Tibial artery (tissue), 4 donors: Measurements from ENCODE around the gene GRN.
A peak's percentile ranks its signal among the peaks of the same experiment; 100 is the strongest.

Source experiments
- DNase-seq, 2 donors: peaks; one replicate each; pipeline ENCODE4 v3.0.0-alpha.2; 2019
- H3K27ac ChIP-seq, 2 donors: fragments of 200-600 bp; sonication (generic) in 1 of 2; 1 replicate in 1 of 2; 2 replicates in 1 of 2; pipeline ENCODE4 v1.5.1; 2018 to 2019; ENCODE audit warnings: mild to moderate bottlenecking in 1 of 2
- H3K27me3 ChIP-seq, 2 donors: fragments of 200-600 bp; sonication (generic) in 1 of 2; one replicate each; pipeline versions ENCODE4 v1.5.1 to v1.6.0; 2016 to 2019
- H3K36me3 ChIP-seq, 3 donors: fragments of 200-600 bp; sonication (generic) in 2 of 3; one replicate each; pipeline ENCODE4 v1.5.1; 2016 to 2019; ENCODE audit warnings: mild to moderate bottlenecking in 2 of 3
- H3K4me1 ChIP-seq, 4 donors: fragments of 200-600 bp; sonication (generic) in 2 of 4; 1 replicate in 3 of 4; 2 replicates in 1 of 4; pipeline ENCODE4 v1.5.1; 2016 to 2019
- H3K4me3 ChIP-seq, 2 donors: fragments of 200-600 bp; sonication (generic) in 1 of 2; 1 replicate in 1 of 2; 2 replicates in 1 of 2; pipeline ENCODE4 v1.5.1; 2018 to 2019; ENCODE audit warnings: mild to moderate bottlenecking in 2 of 2
- H3K9me3 ChIP-seq, 3 donors: fragments of 200-600 bp; sonication (generic) in 1 of 3; one replicate each; pipeline ENCODE4 v1.5.1; 2016 to 2019
- CTCF ChIP-seq, 2 experiments: fragments of 200-600 bp in 1 of 2; fragments of 450-650 bp in 1 of 2; IDR thresholded peaks; one replicate each; pipeline ENCODE4 v1.5.1; 2017 to 2019; ENCODE audit warnings: antibody characterized with exemption in 2 of 2, mild to moderate bottlenecking in 1 of 2, moderate library complexity in 1 of 2
- intact Hi-C: fragments of 100-400 bp; cut with DNase I; formaldehyde crosslinking; loops from one replicate; pipeline ENCODE4 v1.15.0; 2023; ENCODE audit warnings: low total_unique reads

The GRN gene

GRCh38 chr17:44312396-44313104 is 32.6 kb upstream of the GRN start:
- Histone ChIP-seq H3K4me3 (no peak overlapping the region), H3K4me1 (peaks cover 0 to 31% (median 27%) of the 10 kb centered on the region in 4 donors), H3K36me3 (no peaks in the 10 kb centered on the region), H3K9me3 (no peaks in the 10 kb centered on the region), H3K27ac (no peak overlapping the region), H3K27me3 (peaks cover 0 to 74% of the 10 kb centered on the region in 2 donors)
- no peak for TF ChIP-seq CTCF (IDR thresholded peaks at IDR 0.05)
- DNase-seq, result no peak
- intact Hi-C loops, result no loop called here

DNA sequence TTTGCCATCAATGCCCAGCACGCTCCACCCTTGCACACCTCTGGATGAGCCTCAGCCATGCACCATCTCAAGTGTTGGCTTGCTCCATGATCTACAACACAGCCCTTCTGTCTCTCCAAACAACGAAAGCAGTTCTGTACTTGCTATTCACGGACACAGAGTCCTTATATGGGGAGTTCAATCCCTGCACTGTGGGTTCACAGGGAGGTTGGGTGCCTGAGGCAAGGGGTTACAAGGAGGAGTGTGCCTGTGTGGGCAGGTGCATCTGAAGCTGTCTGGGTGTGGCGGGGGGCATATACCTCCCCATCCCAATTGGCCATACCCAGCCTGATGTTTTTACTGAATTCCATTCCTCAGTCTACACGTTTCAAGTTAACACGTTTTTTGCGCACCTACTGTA is 31.1 kb upstream of the GRN start:
- H3K4me3 ChIP-seq, result no peak overlapping the region
- no peaks in the 10 kb centered on the region for H3K9me3 ChIP-seq
- DNase-seq, result no peak
- H3K27me3 ChIP-seq, result peaks cover 0 to 81% of the 10 kb centered on the region in 2 donors
- H3K27ac ChIP-seq, result no peak overlapping the region
- H3K36me3 ChIP-seq, result peaks cover 0 to under 1% (median under 1%) of the 10 kb centered on the region in 3 donors
- TF ChIP-seq CTCF (IDR thresholded peaks at IDR 0.05), result no peak
- intact Hi-C loops, result no loop called here
- peaks cover 0 to 16% (median 12%) of the 10 kb centered on the region in 4 donors for H3K4me1 ChIP-seq

DNA sequence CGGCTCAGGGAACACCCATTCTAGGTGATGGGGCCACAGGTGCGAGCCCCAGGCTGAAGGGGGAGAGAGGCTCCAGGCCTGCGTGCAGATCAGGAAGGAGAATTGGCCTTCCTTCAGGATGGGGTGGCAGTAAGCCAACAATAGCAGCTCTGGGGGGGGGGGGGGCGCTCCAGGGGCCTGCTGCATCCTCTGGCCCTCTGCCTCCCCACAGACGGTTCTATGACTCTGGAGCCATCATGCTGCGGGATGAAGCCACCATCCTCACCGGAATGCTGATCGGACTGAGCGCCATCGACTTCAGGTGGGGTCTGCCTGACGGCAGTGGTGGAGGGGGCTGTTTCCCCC is 30.6 kb upstream of the GRN start:
- Histone ChIP-seq H3K4me3 (no peak overlapping the region), H3K9me3 (no peaks in the 10 kb centered on the region), H3K27me3 (peaks cover 0 to 81% of the 10 kb centered on the region in 2 donors), H3K27ac (no peak overlapping the region), H3K4me1 (peaks cover 0 to 13% (median 12%) of the 10 kb centered on the region in 4 donors), H3K36me3 (peaks cover 0 to 5% (median 5%) of the 10 kb centered on the region in 3 donors)
- TF ChIP-seq CTCF (IDR thresholded peaks at IDR 0.05), result no peak
- no peak for DNase-seq
- intact Hi-C loops, result no loop called here

DNA sequence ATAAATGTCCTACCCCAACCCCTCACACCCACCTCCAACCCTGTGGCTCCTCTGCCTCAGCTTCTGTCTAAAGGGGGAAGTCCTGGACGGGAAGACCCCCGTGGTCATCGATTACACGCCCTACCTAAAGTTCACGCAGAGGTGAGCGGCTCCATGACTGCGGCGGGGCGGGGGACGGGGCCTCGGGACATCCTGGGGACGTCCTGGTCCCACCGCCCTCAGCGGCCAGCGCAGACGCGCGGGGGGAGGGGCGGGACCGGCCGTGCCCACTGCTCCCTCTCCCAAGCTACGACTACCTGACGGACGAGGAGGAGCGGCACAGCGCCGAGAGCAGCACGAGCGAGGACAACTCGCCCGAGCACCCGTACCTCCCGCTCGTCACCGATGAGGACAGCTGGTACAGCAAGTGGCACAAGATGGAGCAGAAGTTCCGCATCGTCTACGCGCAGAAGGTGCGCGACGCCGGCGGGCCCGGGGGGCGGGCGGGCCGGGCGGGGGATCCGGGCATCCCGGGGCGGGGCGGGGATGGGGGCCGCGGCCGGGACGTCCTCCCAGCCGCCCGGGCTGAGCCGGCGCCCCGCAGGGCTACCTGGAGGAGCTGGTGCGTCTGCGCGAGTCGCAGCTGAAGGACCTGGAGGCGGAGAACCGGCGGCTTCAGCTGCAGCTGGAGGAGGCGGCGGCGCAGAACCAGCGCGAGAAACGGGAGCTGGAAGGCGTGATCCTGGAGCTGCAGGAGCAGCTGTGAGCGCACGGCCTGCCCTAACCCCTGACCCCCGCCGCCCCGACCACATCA is 30.0 kb upstream of the GRN start:
- Histone ChIP-seq H3K36me3 (peaks cover 2 to 11% (median 11%) of the 10 kb centered on the region in 3 donors), H3K4me1 (peaks cover 0 to 13% (median 12%) of the 10 kb centered on the region in 4 donors), H3K27me3 (peaks cover 0 to 77% of the 10 kb centered on the region in 2 donors), H3K9me3 (no peaks in the 10 kb centered on the region), H3K4me3 (peak overlapping the region in 1 of 2 donors; percentile 31), H3K27ac (no peak overlapping the region)
- intact Hi-C loops, result no loop called here
- no peak for TF ChIP-seq CTCF (IDR thresholded peaks at IDR 0.05)
- DNase-seq, result no peak

DNA sequence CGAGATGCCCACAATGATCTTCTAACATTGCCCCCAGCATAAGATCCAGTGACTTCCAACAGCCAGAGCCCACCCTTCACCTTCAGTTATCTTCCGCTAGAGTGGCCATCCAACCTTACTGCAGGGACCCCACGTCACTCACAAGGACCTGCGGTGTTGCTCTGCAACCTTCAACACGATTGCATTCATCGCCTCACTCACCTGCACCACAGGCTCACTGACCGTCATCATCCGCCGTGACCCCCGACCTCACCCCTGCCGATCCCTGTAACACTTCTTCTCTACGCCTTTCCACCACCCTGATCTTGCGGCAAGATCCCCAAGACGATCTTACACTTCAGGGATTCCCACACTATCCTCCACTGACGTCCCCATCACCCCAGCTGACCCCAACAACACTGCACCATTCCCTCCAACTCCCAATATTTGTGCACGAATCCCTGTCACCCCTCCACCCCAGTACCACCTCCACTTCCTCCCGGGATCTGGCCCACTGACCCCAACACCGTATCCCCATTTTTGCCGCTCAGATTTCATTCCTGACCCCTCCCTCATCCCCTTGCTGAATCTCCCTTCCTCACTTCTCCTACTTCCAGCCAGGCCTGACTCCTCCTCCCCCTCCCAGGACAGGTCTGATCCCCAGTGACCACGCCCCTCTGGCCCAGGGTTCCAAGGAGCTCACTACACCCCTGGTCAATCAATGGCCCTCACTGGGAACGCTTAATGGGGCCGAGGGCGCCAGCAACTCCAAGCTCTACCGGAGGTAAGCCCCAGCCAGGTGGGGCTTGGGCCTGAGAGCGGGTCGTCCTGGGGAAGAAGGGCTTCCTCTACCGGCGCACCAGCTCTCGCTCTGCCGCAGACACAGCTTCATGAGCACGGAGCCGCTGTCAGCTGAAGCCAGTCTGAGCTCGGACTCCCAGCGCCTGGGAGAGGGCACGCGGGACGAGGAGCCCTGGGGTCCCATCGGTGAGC is 29.1 kb upstream of the GRN start:
- intact Hi-C loops, result no loop called here
- no peak for DNase-seq
- Histone ChIP-seq H3K27ac (no peak overlapping the region), H3K4me1 (peaks cover 0 to 13% (median 12%) of the 10 kb centered on the region in 4 donors), H3K9me3 (no peaks in the 10 kb centered on the region), H3K27me3 (peaks cover 0 to 73% of the 10 kb centered on the region in 2 donors), H3K4me3 (no peak overlapping the region), H3K36me3 (peaks cover 11 to 21% (median 21%) of the 10 kb centered on the region in 3 donors)
- TF ChIP-seq CTCF (IDR thresholded peaks at IDR 0.05), result no peak
